HG03460 (cell line): Measurements from ENCODE around the gene NTM.

ENCODE experiments used
- ATAC-seq: cut with Tn5 transposase; IDR thresholded peaks from one replicate; pipeline ENCODE4 v1.9.1; 2021; ENCODE audit not compliant: unreplicated experiment

NTM gene

DNA sequence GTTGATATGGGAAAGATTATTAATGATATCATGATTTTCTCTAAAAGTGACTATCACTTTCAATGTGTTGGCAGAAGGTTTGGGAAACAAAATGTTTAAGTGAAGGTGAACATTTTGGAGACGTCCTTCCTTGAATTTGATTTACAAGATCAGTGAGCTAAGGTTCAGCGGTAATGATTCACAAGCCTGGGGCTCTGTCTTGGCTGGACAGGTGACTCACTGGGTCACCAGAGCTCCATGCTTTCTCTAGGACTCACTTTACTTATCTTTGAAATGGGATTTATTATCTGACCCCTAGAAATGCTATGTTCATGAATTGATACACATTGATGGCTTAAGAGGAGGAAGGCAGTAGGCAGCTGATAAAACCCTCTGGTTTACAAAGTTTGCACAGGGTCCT is 437.5 kb downstream of the NTM start:
- no peak for ATAC-seq

DNA sequence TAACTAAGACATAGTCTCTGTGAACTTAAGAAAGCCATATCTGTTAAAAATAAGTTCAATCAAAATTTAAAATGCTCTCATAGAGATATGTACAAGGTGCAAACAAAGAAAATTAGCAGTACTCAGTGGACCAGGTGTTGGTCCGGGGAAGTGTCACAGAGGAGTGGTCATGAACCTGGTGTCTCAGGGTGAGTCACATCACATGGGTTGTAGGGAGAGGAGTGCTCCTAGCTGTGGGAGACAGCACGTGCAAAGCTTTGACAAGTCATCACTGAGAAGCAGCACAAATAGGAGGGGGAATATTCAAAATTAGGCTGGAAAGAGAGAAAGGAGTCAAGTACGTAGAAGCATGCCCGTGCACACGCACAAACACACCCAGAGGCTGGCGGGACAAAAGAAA is 438.1 kb downstream of the NTM start:
- no peak for ATAC-seq

DNA sequence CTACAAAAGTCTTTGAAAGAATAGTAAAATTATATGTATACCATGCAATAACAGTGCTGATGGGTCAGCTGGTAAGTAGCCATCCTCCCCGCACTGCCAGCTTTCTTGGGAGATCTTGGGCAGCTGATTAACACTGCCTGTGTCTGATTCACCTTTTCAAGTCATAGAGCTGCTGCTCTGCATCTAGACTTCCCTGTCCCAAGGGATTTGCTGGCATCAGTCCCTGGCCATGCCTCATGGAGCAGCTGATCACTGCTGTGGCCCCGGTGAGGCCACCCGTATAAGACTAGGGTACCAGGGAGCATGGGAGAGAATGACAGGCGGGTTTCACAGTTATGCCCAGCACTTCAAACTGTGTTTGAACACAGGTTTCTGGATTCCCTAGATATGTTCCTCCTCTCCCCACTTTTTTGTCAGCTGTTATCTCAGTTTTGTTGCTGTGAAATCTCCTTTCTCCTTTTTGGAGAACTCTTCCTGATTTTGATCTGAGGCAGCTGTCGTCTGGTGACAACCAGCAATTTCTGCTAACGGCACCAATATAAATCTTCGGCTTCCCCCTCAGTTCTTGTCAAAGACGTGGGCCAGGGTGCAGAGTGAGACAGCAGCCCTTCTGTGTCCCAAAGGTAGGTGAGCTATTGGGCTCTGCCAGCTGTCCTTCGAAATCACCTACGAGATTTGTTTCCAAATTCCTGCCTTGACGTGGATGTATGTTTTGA is 438.9 kb downstream of the NTM start:
- ATAC-seq: no peak

DNA sequence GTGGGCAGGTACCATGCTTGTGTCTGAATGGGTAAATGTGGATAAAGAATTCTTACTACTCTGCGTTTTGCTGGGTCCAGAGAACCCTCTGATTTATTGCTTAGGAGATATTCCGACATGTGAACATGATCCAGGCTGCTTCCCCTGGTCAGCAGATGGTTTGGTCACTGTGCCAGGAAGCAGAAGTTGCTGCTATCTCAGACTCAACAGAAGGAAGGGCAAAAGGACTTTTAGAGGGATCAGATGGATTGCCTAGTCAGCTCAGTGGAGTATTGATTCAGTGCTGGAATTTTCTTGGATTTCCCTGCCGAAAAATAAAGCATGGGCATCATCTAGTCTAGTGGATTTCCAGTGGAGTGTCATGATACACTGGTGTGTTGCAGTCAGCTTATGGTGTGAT is 440.1 kb downstream of the NTM start:
- no peak for ATAC-seq

DNA sequence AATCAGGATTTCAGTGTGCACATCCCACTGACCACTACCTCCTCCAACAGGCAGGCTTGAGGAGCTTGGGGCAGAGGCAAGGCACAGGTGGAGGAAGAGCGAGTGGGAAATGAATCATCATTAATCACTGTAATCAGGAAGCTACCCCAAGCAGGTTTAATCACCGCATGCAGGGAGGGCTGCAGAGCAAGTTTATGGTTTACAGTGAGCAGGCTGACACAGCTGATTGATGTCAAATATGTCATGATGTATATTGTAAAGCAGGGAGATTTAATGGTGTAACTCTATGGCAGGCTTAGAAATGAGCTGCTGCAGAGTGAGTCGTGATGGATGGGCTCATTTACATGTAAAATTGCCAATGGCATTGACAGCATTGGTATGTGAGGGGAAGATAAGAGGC is 441.0 kb downstream of the NTM start:
- no peak for ATAC-seq

DNA sequence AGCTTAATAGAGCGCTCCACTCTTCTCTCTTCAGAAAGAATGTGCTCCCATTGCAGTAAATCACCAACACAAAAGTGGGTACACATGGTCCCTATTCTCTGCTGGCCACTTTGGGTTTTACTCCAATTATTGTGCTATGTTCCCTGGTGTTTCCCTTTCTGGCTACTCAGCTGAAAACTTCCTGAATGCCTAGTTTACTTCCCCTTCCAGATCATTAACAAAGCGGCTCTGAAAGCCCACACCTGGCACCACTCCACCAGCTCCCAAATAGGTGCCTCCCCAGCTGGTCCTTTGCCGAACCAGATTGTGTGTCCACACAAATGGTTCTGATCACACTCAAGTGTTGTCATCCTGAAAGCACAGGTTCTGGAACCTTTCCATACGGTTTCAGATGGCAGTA is 443.7 kb downstream of the NTM start:
- no peak for ATAC-seq

DNA sequence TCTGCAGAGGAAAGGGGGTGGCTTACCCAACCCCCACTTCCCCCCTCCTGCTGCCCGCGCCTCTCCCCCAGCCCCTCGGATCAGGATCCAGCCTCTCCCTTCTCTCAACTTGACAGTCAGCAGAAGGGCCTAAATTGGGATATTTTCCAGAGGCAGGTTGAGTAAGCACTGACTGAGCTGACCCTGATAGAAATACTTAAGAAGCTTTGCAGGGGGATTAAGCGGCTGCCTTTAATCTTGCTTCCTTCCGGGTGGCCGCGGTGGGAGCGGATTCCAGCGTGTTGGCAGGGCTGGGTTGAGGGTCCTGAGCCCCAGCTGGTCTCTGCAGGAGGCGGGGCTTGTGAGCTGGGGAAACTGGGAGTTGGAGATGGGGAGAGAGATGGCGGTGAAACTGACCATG is 445.2 kb downstream of the NTM start:
- no peak for ATAC-seq

DNA sequence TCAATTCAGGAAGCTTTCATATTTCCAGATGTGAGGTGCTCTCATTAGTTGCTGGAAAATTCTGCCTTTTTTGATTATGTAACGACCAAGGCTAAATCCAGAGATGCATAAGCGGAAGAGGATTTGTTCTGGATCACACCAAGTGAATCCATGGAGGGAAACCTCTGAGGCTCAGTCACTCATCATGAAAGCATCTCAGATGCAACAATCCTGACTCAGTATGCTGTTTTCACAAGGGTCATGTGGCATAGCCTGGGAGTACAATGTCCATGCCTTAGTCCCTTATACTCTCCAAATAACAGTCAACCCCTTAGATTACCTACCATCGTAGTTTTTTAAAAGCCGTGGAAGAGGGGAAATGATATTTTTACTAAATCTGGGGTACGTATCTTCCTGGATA is 445.6 kb downstream of the NTM start:
- ATAC-seq: no peak

DNA sequence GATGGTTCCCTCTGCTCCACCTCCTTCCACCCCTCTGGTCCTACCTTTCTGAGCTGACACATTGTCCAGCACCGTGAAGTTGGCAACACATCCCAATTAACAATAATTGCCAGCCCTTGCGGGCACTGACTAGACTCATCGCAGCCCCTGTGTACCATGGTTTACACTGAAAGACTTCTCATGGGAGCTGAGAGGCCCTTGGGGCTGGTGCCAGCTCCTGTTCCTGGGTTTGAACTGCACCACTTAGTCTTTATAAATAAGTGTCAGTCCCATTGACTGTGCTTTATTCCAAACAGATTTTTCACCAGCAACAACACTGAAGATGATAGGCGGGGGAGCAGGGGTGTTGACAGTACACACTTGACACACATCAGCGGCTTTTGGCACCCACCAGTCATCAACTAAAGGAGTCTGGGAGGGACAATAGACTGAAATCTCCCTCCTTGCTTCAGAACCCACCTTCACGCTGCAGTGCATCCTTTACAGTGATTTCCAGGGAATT is 447.3 kb downstream of the NTM start:
- ATAC-seq: no peak

DNA sequence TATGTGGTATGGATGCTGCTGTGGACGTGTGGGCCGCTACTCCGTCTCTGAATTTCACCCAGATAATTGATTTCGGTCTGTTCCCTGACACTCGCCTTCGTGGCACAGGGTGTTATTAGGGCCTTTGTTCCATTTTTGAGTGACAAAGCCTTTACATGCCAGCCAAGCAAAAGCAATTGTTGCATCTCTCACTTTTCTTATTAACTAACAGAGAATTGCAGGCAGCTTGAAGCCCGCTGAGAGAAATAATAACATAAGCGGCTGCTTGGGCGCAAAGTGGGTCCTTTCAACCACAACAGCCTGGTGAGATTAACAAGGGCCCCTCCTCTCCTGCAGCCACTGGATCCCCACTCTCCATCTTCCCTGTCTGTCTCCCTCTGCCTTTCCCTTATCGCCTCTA is 449.4 kb downstream of the NTM start:
- no peak for ATAC-seq

DNA sequence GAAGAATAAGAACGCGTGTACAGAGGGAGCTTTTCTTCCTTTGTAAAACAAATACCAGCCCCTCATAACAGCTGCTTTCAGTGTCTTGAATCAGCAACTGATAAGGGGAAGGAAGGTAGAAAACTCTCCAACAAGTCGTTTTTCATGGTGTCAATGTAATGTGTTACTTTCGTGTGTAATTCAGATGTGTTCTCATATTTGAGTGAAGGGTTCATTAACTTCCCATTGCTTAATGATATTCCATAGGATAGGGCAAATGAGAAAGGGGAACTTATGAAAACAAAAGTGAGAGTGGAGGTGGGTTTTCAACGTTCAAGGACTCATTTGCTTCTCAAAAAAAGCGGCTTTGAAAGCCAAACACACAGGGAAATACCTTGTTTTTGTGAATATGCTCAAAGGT is 452.1 kb downstream of the NTM start:
- no peak for ATAC-seq

DNA sequence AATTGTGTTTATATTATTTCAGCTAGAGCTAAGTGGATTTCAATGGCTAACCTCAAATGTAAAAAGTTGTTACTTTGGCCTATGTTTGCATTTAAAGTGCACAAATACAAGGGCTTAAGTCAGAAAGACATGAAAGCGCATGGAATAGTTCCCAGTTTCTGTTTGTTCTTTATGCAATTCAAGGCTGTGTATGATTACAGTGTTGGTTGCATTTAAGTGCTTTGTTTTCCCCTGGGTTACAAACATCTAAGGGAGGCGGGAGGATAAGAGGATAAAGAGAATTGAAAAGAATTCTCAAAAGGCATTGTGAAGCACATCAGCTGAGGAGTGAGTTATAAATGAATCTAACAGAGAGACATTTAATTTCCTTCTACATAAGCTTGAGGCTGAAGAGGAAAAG is 453.4 kb downstream of the NTM start:
- ATAC-seq: no peak

DNA sequence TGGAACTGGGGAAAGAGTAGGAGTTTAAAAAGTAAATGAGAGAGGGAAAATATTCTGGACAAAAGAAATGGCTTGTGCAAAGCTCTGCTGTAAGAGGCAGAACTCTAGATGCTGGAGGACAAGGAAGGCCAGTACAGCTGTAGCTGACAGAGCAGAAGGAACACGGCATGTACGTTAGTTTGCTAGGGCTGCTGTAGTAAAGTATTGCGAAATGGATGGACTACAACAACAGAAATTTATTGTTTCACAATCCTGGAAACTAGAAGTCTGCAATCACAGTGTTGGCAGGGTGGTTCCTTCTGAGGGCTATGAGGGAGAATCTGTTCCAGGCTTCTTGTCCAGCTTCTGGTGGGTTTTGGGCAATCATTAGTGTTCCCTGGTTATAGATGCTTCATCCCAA is 454.4 kb downstream of the NTM start:
- no peak for ATAC-seq

DNA sequence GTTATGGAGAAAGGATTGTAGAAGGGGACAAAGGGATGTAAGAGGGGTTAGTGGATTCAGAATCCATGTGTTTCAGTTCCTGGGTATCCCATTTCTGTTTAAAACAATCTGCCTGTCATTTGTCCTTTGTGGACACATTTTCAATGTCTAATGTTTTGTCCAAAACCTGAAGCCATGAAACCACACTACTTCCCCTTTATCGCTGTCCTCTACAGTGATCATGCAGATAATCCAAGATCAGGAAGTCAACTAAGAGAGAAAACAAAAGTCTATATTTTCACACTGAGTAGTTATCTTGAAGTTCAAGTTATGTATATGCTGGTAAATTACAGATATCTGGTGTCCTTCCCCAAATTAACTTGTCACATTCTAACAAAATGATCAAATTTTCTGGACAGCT is 457.0 kb downstream of the NTM start:
- no peak for ATAC-seq

DNA sequence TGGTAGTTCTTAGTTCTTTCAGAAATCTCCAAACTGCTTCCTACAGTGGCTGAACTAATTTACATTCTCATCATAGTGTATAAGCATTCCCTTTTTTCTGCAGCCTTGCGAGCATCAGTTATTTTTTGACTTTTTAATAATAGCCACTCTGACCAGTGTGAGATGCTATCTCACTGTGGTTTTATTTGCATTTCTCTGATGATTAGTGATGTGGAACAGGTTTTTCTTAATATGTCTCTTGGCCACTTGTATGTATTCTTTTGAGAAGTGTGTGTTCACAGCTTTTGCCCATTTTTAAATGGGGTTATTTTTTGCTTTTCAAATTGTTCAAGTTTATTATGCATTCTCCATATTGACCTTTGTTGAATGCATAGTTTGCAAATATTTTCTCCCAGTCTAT is 459.3 kb downstream of the NTM start:
- no peak for ATAC-seq

DNA sequence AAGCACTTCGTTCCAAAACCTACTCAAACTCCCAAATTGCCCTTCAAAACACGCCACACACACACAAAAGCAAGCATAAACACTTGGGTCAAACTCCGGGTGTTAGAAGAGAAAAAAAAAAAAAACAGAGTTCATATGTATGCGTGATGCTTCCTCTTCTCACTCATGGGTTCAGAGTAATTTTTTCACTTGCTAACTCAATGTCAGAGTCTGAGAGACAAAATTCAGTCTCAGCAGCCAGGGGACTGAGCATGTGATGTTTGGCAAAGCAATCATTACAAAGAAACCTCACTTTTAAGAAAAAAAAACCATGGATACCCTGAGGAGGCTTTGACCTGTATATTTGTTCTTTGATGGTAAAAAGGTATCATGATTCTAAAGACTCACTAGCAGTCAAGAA is 461.7 kb downstream of the NTM start:
- no peak for ATAC-seq

DNA sequence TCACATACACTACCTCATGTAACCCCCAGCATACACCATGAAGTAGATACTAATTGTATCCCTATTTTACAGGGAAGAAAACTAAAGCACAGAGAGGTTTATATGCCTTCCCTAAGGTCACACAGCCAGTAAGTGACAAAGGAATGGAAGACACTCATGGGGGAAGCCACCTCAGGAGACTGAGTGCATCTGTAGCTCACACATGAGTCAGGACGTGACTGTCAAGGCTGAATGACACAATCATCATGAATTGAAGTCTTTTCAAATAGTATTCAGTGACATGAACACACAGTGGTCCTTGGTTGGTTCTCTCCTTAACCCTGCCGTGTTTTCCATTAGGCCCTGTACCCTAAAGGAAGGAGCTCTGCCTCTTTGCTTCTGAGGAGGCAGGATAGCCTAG is 463.0 kb downstream of the NTM start:
- no peak for ATAC-seq

DNA sequence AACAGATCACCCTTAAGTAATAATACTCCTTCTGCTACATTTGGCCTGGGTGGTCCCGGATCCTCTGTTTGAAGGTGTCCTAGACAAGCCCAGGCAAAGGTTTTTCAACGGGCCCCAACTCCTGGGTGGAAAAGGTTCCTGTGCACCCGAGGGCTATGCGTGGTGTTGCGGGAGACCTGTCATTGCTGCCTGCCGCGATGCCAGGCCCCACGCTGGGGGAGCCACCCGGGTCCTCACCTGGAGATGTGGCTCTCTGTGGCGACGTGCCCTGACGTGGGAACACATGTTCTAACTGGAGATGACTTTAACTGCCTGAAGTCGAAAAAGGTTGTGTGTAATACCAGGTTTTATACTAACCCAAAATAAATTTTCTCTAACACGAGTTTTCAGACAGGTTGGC is 467.1 kb downstream of the NTM start:
- no peak for ATAC-seq

DNA sequence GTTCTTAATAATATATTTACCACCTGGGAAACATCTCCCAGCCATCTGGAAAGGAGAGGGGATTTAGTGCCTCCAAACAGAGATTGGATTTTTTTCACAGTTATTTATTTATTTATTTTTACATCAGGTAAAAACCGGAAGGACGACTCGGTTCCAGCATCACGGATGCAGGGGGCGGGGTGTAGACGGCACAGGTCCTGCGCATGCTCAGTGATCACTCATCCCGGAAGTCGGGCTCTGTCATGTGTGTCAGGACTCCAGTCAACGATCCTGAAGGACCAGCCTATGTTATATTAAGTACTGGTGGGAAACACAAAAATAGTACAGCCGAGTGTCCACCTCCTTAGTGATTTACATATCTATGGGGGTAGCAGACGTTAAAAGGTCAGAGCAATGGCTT is 467.6 kb downstream of the NTM start:
- ATAC-seq: no peak

DNA sequence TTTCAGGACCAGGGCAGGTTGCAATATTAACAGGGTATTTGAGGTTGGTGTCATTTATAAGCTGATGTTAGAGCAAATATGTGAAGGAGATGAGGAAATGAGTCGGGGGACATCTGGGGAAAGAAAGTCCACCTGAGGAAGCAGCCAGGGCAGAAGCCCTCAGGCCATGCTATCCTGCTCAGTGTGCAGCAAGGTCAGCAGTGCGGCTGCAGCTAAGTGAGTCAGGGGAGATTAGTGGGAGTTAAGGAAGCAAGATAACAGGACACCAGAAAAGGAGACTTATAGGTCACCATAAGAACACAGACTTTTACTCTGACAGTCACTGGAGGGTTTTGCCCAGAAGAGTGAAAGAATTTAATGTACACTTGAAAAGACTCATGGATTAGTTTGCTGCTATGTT is 468.9 kb downstream of the NTM start:
- no peak for ATAC-seq

DNA sequence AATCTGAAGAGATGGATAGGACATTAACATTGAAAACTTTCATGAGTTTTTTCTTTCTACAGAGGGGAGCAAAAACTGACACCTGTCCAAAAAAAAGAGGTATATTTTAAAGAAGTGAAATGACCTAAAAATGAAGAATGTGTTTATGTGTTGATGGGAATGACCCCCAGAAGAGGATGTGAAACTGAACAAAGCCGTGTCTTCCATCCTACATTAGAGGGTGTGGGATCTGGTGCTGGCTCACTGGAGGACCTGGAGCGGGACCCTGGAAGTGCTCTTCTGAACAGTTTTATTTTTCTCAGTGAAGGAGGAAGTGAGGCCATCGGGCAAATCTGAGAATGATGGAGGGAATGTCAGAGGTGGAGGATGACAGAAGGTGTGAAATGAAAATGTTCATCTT is 470.1 kb downstream of the NTM start:
- ATAC-seq: no peak

DNA sequence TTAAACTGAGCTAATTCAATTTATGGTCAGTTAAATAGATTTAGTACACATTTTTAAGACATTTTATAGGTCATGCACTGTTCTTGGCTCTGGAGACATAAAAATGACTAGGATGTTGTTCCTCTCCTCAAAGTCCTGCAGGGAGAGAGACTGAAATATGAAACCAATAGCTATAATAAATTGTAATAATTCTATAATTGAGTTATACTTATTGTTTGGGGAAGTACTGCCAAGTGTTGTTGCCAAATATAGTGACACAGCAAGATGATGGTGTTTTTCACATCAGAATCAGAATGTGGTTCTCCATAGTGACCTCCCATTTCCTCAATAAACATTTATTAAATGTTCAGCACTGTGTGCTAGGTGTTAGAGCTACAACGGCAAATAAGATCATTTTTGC is 470.6 kb downstream of the NTM start:
- no peak for ATAC-seq

DNA sequence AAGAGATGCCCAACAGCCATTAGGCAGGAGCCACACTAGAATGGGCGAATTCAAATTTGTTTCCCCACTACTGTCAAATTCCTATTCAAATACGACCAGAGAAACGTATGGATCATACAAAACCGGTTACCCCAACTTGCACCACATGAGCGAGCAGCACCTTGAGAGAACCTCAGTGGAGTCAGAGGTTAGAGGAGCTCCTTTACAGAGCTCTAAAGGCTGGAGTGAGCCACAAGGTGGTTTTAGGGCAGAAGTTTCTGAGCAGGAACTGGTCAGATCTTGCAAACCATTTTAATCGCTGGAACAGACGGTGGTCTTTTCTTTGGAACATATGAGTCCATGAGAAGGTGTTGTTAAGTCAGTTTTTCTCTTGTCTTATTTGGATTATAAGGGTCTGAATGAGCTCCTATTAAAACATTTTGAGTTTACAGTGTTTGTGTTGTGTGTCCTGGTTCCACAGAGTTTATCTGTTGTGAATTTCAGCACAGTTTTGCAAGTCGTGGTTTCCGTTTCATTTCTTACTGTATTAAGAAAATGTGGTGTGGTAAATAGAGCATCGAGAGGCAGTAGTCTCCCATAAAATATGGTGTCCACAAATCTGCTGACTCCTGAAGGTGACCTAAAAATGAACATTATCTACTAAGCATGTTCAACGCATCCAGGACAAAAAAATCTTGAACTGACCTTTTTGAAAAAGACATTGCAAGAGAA is 471.7 kb downstream of the NTM start:
- no peak for ATAC-seq
